Upper lobe of right lung (tissue), 1 donor: Measurements from ENCODE around the gene MMAB. TPM values are rescaled to one million over a fixed set of nuclear protein-coding genes. Genes with fewer than 3 reads are reported as not detected.

Experiments
- ATAC-seq: fragments of 200-7000 bp; cut with Tn5 transposase; one replicate; pipeline ENCODE4 v1.9.1; 2020; ENCODE audit warnings: mild to moderate bottlenecking, moderate library complexity
- DNase-seq: peaks from one replicate; pipeline ENCODE4 v3.0.0-alpha.2; 2020
- H3K27ac ChIP-seq: fragments of 200-600 bp; one replicate; pipeline ENCODE4 v1.8.0; 2022
- H3K27me3 ChIP-seq: fragments of 200-600 bp; one replicate; pipeline ENCODE4 v1.8.0; 2022; ENCODE audit warnings: mild to moderate bottlenecking
- H3K36me3 ChIP-seq: fragments of 200-600 bp; one replicate; pipeline ENCODE4 v1.8.0; 2022
- H3K4me1 ChIP-seq: fragments of 200-600 bp; one replicate; pipeline ENCODE4 v1.8.0; 2022
- H3K4me3 ChIP-seq: fragments of 200-600 bp; one replicate; pipeline ENCODE4 v1.8.0; 2022; ENCODE audit warnings: mild to moderate bottlenecking
- H3K9me3 ChIP-seq: fragments of 200-600 bp; one replicate; pipeline ENCODE4 v1.8.0; 2022
- intact Hi-C: fragments of 100-400 bp; cut with DNase I; formaldehyde crosslinking; loops from one replicate; pipeline ENCODE4 v1.11.0; 2022
- total RNA-seq: library from RNA; stranded (reverse); fragmentation: NEBNext Ultra II Directional; extraction: Animal tissue kit (Norgen Biotek cat#: 25700); gene quantifications from one replicate; pipeline ENCODE4 v1.2.1, GENCODE V29; 2021
- TF ChIP-seq, protein P1 (sequence below): fragments of 200-600 bp; IDR thresholded peaks from one replicate; pipeline ENCODE4 v1.8.0; 2022; ENCODE audit warnings: antibody characterized with exemption
- donor health status: DM: no; HTN: yes; CAD: no; lungs with severe emphysema.

The MMAB gene
- total RNA-seq, 1 donor from 2014 or later = 58.0 TPM

DNA sequence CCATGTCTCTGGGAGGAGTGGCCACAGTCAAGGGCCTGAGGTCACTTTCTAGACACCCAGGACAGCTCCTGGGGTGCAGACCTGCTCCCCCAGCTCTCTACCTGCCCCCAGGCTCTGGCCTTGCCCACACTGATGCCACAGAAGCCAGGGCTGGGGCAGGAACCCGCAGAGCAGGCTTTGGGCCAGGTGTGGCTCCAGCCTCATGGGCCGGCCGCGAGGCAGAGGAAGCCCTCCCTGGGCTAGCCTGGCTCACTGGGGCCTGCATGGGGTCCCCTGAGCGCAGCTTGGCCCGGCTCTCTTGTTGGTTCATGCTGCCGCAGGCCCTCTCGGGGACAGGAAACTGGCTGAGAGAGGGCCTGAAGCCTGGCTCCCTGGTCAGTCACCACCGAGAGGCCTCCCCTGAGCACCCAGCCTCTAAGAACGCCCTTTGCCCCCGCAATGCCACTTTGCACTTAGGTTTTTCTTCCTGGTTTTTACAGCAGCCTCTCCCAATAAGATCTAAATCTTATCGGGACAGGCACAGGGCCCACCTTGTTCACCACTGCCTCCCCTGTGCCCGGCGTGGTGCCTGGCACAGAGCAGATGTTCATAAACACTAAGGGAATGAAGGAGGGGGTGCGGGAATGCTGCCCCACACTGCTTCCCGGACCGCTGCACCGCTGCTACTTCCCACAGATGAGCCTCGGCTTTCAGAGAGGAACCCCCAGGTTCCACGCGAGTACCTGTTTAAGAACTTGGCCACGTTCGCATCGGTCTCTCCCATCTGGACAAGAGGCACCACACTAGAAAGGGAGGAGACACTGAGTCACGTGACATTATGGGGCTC lies 14.7 kb downstream of the MMAB start:
- no peak for DNase-seq
- H3K27me3 ChIP-seq = no peaks in the 10 kb centered on the region
- H3K9me3 ChIP-seq = no peaks in the 10 kb centered on the region
- no peak overlapping the region for H3K27ac ChIP-seq
- ATAC-seq = no peak
- TF ChIP-seq, protein P1, sequence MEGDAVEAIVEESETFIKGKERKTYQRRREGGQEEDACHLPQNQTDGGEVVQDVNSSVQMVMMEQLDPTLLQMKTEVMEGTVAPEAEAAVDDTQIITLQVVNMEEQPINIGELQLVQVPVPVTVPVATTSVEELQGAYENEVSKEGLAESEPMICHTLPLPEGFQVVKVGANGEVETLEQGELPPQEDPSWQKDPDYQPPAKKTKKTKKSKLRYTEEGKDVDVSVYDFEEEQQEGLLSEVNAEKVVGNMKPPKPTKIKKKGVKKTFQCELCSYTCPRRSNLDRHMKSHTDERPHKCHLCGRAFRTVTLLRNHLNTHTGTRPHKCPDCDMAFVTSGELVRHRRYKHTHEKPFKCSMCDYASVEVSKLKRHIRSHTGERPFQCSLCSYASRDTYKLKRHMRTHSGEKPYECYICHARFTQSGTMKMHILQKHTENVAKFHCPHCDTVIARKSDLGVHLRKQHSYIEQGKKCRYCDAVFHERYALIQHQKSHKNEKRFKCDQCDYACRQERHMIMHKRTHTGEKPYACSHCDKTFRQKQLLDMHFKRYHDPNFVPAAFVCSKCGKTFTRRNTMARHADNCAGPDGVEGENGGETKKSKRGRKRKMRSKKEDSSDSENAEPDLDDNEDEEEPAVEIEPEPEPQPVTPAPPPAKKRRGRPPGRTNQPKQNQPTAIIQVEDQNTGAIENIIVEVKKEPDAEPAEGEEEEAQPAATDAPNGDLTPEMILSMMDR = no peak
- H3K36me3 ChIP-seq = peaks cover 7% of the 10 kb centered on the region
- no peak overlapping the region for H3K4me3 ChIP-seq
- no peaks in the 10 kb centered on the region for H3K4me1 ChIP-seq
- intact Hi-C loops = no loop called here

GRCh38 chr12:109557805-109558204 lies 15.5 kb downstream of the MMAB start:
- H3K27ac ChIP-seq = no peak overlapping the region
- intact Hi-C loops = no loop called here
- no peaks in the 10 kb centered on the region for H3K36me3 ChIP-seq
- TF ChIP-seq, protein P1 = no peak
- no peaks in the 10 kb centered on the region for H3K9me3 ChIP-seq
- no peaks in the 10 kb centered on the region for H3K27me3 ChIP-seq
- ATAC-seq (no peak), DNase-seq (no peak)
- no peaks in the 10 kb centered on the region for H3K4me1 ChIP-seq
- H3K4me3 ChIP-seq = no peak overlapping the region

GRCh38 chr12:109557200-109557599 lies 16.1 kb downstream of the MMAB start:
- no peak for ATAC-seq

GRCh38 chr12:109555431-109556315 lies 17.6 kb downstream of the MMAB start:
- Histone ChIP-seq H3K36me3 (no peaks in the 10 kb centered on the region), H3K4me1 (no peaks in the 10 kb centered on the region), H3K4me3 (no peak overlapping the region), H3K27me3 (no peaks in the 10 kb centered on the region), H3K9me3 (no peaks in the 10 kb centered on the region), H3K27ac (no peak overlapping the region)
- DNase-seq (no peak), ATAC-seq (no peak)
- TF ChIP-seq, protein P1 = no peak
- intact Hi-C loops = no loop called here

More at GRCh38 chr12:109557200-109557599, 16.1 kb downstream of the MMAB start:
- no peak overlapping the region for H3K27ac ChIP-seq
- no peaks in the 10 kb centered on the region for H3K27me3 ChIP-seq
- intact Hi-C loops = no loop called here
- TF ChIP-seq, protein P1 = no peak
- H3K4me3 ChIP-seq = no peak overlapping the region
- DNase-seq = no peak
- no peaks in the 10 kb centered on the region for H3K4me1 ChIP-seq
- no peaks in the 10 kb centered on the region for H3K36me3 ChIP-seq
- no peaks in the 10 kb centered on the region for H3K9me3 ChIP-seq

- H3K27me3 ChIP-seq = peaks cover 9% of the 10 kb centered on the region
- TF ChIP-seq, protein P1 = no peak
- no peak overlapping the region for H3K27ac ChIP-seq
- no peak for ATAC-seq
- no peak for DNase-seq
- no peaks in the 10 kb centered on the region for H3K4me1 ChIP-seq
- H3K36me3 ChIP-seq = no peaks in the 10 kb centered on the region
- H3K4me3 ChIP-seq = no peak overlapping the region
- intact Hi-C loops = no loop called here
- no peaks in the 10 kb centered on the region for H3K9me3 ChIP-seq
These were observed 18.5 kb downstream of the MMAB start for GRCh38 chr12:109554761-109555160.
